GM23248 (cell line): Measurements from ENCODE around the gene BHMT2.

Source experiments
- EZH2 ChIP-seq: fragments of 200-600 bp; sonication (generic); IDR thresholded peaks from 2 replicates; pipeline ENCODE4 v1.6.1; 2018; ENCODE audit warnings: antibody characterized with exemption, mild to moderate bottlenecking; ENCODE audit not compliant: insufficient read depth, poor library complexity, severe bottlenecking
- EZH2phosphoT487 ChIP-seq: fragments of 200-600 bp; sonication (generic); IDR thresholded peaks from 2 replicates; pipeline ENCODE4 v1.6.1; 2018; ENCODE audit warnings: antibody characterized with exemption, moderate library complexity, mild to moderate bottlenecking, low read depth; ENCODE audit not compliant: insufficient read depth

DNA sequence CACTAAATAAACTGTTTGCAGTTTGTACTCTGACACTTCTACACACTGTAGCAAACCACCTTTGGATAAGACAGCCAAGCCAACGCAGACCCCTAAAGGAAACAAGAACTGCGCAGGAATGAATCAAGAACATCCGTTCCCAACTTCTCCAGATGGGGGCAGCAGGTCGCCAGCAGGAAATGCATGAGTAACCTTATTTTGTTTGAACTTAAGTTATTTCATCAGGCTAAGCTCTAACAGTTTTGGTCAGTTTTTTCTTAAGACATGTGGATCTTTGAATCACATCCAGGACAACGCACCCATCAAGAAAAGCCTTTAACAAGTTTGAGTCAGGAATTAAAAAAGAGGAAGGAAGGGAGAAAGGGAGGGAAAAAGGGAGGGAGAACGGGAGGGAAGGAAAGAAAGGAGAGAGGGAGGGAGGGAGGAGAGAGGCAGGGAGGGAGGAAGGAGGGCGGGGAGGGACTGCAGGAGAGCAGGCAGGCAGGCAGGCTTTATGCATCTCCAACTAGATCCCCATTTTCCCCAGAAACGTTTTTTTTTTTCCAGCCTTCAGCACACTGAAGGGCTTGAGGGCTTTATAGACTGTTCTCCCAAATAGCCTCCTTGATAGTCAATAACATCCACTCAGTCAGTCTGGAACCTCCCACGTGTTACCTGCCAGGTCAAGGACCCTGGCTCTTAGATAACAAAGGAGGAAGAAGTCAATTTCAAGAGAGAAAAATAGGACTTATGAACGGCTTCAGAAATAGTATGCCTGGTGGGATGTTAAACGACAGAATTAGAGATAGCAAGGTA lies 64.3 kb downstream of the BHMT2 start:
- TF ChIP-seq EZH2 (no peak), EZH2phosphoT487 (no peak)
